NCI-H2107 treated with DMSO at 0.1 percent for 48 hours (cell line): ENCODE data around the gene ATG101.
A peak's percentile ranks its signal among the peaks of the same experiment; 100 is the strongest.

Experiments
- DNase-seq: peaks from one replicate; lab custom pipeline; 2025; ENCODE audit not compliant: unreplicated experiment; lab: John Stamatoyannopoulos, UW

The ATG101 gene

GRCh38 chr12:52041695-52042123 is 28.1 kb upstream of the ATG101 start:
- DNase-seq: peak; percentile 73

GRCh38 chr12:52042706-52043385 is 26.9 kb upstream of the ATG101 start:
- peak; percentile 35 for DNase-seq

GRCh38 chr12:52043386-52044212 is 26.2 kb upstream of the ATG101 start:
- DNase-seq: no peak

- no peak for DNase-seq
Measured at GRCh38 chr12:52044292-52044983, 25.3 kb upstream of the ATG101 start.

GRCh38 chr12:52045794-52046199 is 24.0 kb upstream of the ATG101 start:
- DNase-seq: no peak

GRCh38 chr12:52046859-52047258 is 22.9 kb upstream of the ATG101 start:
- DNase-seq: no peak

- DNase-seq: no peak
Measured at GRCh38 chr12:52049286-52049685, 20.5 kb upstream of the ATG101 start.

GRCh38 chr12:52049688-52050087 is 20.1 kb upstream of the ATG101 start:
- no peak for DNase-seq

- peak; percentile 31 for DNase-seq
Measured at GRCh38 chr12:52050116-52050757, 19.5 kb upstream of the ATG101 start.

- DNase-seq: peak; percentile 69
Measured at GRCh38 chr12:52050758-52051541, 18.8 kb upstream of the ATG101 start, which contains the start of gene NR4A1. Gene NR4A1 (plus strand): TSS chr12:52051442. CDS start chr12:52054329, 2,887 bp downstream.

GRCh38 chr12:52052468-52053186 is 17.2 kb upstream of the ATG101 start:
- peak; percentile 62 for DNase-seq

- DNase-seq: no peak
Measured at GRCh38 chr12:52053536-52054209, 16.1 kb upstream of the ATG101 start.

- DNase-seq: no peak
Measured at GRCh38 chr12:52054231-52054832, 15.4 kb upstream of the ATG101 start.

- DNase-seq: no peak
Measured at GRCh38 chr12:52054833-52055730, 14.7 kb upstream of the ATG101 start.

GRCh38 chr12:52055731-52056711 is 13.8 kb upstream of the ATG101 start:
- DNase-seq: no peak

- no peak for DNase-seq
Measured at GRCh38 chr12:52056801-52057637, 12.8 kb upstream of the ATG101 start.
